ENCODE data around the gene TNF. TPM values are rescaled to one million over a fixed set of nuclear protein-coding genes. Genes with fewer than 3 reads are reported as not detected.
"Not testable (repeated sequence)": the region's sequence is repeated elsewhere in the genome, so short reads cannot be mapped to it uniquely, and the experiment has no call there.

Gene TNF
- total RNA-seq, 1 experiment from 2014 or later = 0.17 TPM

- Histone ChIP-seq H3K27me3 (replicated peaks; ENCODE audit: insufficient read depth, low read depth, low read length, poor library complexity) (no peaks in the 10 kb centered on the region), H3K4me3 (ENCODE audit: low read depth, low read length, poor library complexity, severe bottlenecking) (no peak overlapping the region), H3K27ac (ENCODE audit: low read depth, low read length, poor library complexity, severe bottlenecking) (no peak overlapping the region), H3K4me1 (ENCODE audit: insufficient read depth, low read length, poor library complexity, severe bottlenecking) (peaks cover 4% of the 10 kb centered on the region), H3K36me3 (ENCODE audit: insufficient read depth, low read length, poor library complexity, severe bottlenecking) (no peaks in the 10 kb centered on the region), H3K9me3 (ENCODE audit: low read depth, low read length, poor library complexity, severe bottlenecking) (no peaks in the 10 kb centered on the region)
- intact Hi-C loops (cut with micrococcal nuclease; ENCODE audit: unreplicated experiment) = no loop called here
- POLR2A ChIA-PET (ENCODE audit: low non-redundant PET) = no interaction called here
- CTCF ChIA-PET = no interaction called here
- no TSS peak for BruUV-seq (replicated peaks)
- no peak for DNase-seq (ENCODE audit: low spot score)
- TF ChIP-seq CTCF (conservative IDR thresholded peaks at IDR 0.05; ENCODE audit: low read depth, low read length) (no peak), EZH2 (IDR thresholded peaks at IDR 0.05; ENCODE audit: borderline replicate concordance, low read depth, low read length, poor library complexity, severe bottlenecking) (no peak)
Observed at GRCh38 chr6:31587791-31588777, 12.7 kb downstream of the TNF start.

- H3K9me3 ChIP-seq (ENCODE audit: low read depth, low read length, poor library complexity, severe bottlenecking) = no peaks in the 10 kb centered on the region
- no peak overlapping the region for H3K27ac ChIP-seq (ENCODE audit: low read depth, low read length, poor library complexity, severe bottlenecking)
- intact Hi-C loops (cut with micrococcal nuclease; ENCODE audit: unreplicated experiment) = no loop called here
- DNase-seq (ENCODE audit: low spot score) = no peak
- no peaks in the 10 kb centered on the region for H3K36me3 ChIP-seq (ENCODE audit: insufficient read depth, low read length, poor library complexity, severe bottlenecking)
- POLR2A ChIA-PET (ENCODE audit: low non-redundant PET) = no interaction called here
- CTCF ChIA-PET = no interaction called here
- TF ChIP-seq CTCF (conservative IDR thresholded peaks at IDR 0.05; ENCODE audit: low read depth, low read length) (no peak), EZH2 (IDR thresholded peaks at IDR 0.05; ENCODE audit: borderline replicate concordance, low read depth, low read length, poor library complexity, severe bottlenecking) (no peak)
- H3K4me3 ChIP-seq (ENCODE audit: low read depth, low read length, poor library complexity, severe bottlenecking) = no peak overlapping the region
- peaks cover 4% of the 10 kb centered on the region for H3K4me1 ChIP-seq (ENCODE audit: insufficient read depth, low read length, poor library complexity, severe bottlenecking)
- no peaks in the 10 kb centered on the region for H3K27me3 ChIP-seq (replicated peaks; ENCODE audit: insufficient read depth, low read depth, low read length, poor library complexity)
- BruUV-seq (replicated peaks) = no TSS peak
Observed at GRCh38 chr6:31588871-31589650, 13.7 kb downstream of the TNF start.

GRCh38 chr6:31590691-31591090, 15.3 kb downstream of the TNF start:
- CTCF ChIA-PET; H3K4me1 ChIP-seq (ENCODE audit: insufficient read depth, low read length, poor library complexity, severe bottlenecking); intact Hi-C loops (cut with micrococcal nuclease; ENCODE audit: unreplicated experiment); H3K9me3 ChIP-seq (ENCODE audit: low read depth, low read length, poor library complexity, severe bottlenecking); H3K27me3 ChIP-seq (replicated peaks; ENCODE audit: insufficient read depth, low read depth, low read length, poor library complexity); H3K36me3 ChIP-seq (ENCODE audit: insufficient read depth, low read length, poor library complexity, severe bottlenecking); DNase-seq (ENCODE audit: low spot score); POLR2A ChIA-PET (ENCODE audit: low non-redundant PET); BruUV-seq (replicated peaks); H3K27ac ChIP-seq (ENCODE audit: low read depth, low read length, poor library complexity, severe bottlenecking); H3K4me3 ChIP-seq (ENCODE audit: low read depth, low read length, poor library complexity, severe bottlenecking): not testable (repeated sequence)

All from A673 (cell line).